Kidney epithelial cell (primary cell): ENCODE measurements around the gene BHLHA9. TPM values are rescaled to one million over a fixed set of nuclear protein-coding genes. Genes with fewer than 3 reads are reported as not detected.

Experiments
- DNase-seq: peaks from one replicate; pipeline ENCODE4 v3.0.0-alpha.2; 2010; ENCODE audit warnings: low read depth
- H3K27me3 ChIP-seq: 2 replicates; pipeline ENCODE4 v1.6.0; 2011; ENCODE audit warnings: low read length; ENCODE audit not compliant: control insufficient read depth, insufficient read depth
- H3K36me3 ChIP-seq: 2 replicates; pipeline ENCODE4 v1.5.1; 2011; ENCODE audit warnings: low read length; ENCODE audit not compliant: control insufficient read depth, insufficient read depth
- H3K4me3 ChIP-seq: 2 replicates; pipeline ENCODE4 v1.5.1; 2011; ENCODE audit warnings: low read depth, mild to moderate bottlenecking, control low read depth, low read length
- total RNA-seq: library from RNA; depleted of rRNA; stranded (reverse); fragments of >200 nt; gene quantifications from 2 replicates; pipeline ENCODE4 v1.2.3, GENCODE V29; 2015
- TF ChIP-seq, protein P1 (sequence below): IDR thresholded peaks from 2 replicates; pipeline ENCODE4 v1.5.1; 2011; ENCODE audit warnings: mild to moderate bottlenecking, moderate library complexity, low read length, control low read depth, inconsistent platforms; ENCODE audit not compliant: insufficient read depth, poor library complexity, severe bottlenecking

Gene BHLHA9
- total RNA-seq, 1 donor from 2014 or later, result not detected

DNA sequence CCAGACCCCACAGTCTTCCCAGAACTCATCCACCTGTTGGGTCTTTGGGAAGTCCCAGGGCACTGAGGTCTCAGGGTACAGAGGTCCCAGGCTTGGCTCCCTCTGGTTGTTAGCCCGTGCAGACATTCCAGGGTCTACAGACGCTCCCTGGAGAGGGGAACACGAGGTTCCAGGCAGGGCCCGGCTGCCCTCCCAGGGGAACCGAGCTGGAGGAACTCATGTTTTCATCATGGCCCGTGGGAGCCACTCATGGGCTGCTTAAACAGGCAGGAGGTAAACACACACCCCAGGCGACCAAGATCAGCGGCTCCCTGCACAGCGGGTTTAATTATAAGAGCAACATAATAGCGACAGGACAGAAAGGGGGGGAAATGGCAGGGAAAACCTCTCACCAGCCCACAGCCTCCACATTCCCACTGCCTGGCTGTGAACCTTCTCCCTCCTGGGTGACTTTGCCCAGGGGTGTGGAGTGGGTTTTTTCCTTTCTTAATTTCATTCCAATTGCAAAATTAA, 45.7 kb downstream of the BHLHA9 start:
- TF ChIP-seq, protein P1, sequence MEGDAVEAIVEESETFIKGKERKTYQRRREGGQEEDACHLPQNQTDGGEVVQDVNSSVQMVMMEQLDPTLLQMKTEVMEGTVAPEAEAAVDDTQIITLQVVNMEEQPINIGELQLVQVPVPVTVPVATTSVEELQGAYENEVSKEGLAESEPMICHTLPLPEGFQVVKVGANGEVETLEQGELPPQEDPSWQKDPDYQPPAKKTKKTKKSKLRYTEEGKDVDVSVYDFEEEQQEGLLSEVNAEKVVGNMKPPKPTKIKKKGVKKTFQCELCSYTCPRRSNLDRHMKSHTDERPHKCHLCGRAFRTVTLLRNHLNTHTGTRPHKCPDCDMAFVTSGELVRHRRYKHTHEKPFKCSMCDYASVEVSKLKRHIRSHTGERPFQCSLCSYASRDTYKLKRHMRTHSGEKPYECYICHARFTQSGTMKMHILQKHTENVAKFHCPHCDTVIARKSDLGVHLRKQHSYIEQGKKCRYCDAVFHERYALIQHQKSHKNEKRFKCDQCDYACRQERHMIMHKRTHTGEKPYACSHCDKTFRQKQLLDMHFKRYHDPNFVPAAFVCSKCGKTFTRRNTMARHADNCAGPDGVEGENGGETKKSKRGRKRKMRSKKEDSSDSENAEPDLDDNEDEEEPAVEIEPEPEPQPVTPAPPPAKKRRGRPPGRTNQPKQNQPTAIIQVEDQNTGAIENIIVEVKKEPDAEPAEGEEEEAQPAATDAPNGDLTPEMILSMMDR, result no peak
- DNase-seq, result no peak
- Histone ChIP-seq H3K4me3 (no peak overlapping the region), H3K36me3 (no peaks in the 10 kb centered on the region), H3K27me3 (peaks cover 11% of the 10 kb centered on the region)

Other genes with a start within 250 kb of the BHLHA9 start
- gene ABR, start 90.5 kb upstream of the BHLHA9 start, total RNA-seq, result 135 and 141 TPM in 2 replicates
- not detected in 2 replicates for gene TRARG1, start 9.2 kb downstream of the BHLHA9 start, total RNA-seq
- 843 and 1,032 TPM in 2 replicates for gene YWHAE, start 129.8 kb downstream of the BHLHA9 start, total RNA-seq
- gene CRK, start 185.8 kb downstream of the BHLHA9 start, total RNA-seq, result 81.7 and 84.9 TPM in 2 replicates
- 131 and 152 TPM in 2 replicates for gene MYO1C, start 222.2 kb downstream of the BHLHA9 start, total RNA-seq
- gene INPP5K, start 246.2 kb downstream of the BHLHA9 start, total RNA-seq, result 59.5 and 61.3 TPM in 2 replicates